Measurements from ENCODE around the gene DUSP19.
A peak's percentile ranks its signal among the peaks of the same experiment; 100 is the strongest.

DUSP19 gene

GRCh38 chr2:183124957-183125255, 46.4 kb downstream of the DUSP19 start:
- no peak for DNase-seq (ENCODE audit: low read depth, low spot score)

DNA sequence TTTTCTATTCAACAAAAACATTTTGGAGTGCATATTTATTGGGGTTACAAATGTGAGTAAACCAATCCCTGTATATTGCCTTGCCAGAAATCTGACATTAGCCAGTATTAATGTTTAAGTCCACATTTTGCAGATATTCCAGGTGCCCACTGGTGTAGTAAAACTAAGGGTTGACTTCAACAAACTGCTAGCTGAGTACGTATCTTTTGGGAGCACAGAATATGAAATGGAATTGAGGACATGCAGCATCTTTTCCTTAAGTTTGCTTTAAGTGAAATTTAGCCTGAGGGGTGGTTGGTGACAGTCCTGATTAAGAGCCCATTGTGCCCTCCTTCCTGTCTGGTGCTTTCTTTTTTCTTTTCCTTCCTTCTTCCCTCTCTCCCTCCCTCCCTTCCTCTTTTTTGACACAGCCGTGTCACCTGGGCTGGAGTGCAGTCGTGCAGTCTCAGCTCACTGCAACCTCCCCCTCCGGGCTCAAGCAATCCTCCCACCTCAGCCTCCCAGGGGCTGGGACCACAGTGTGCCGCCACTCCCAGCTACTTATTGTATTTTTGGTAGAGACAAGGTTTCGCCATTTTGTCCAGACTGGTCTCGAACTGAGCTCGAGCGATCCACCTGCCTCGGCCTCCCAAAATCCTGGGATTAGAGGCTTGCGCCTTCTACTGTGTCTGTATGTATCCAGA, 47.3 kb downstream of the DUSP19 start:
- DNase-seq (ENCODE audit: low read depth, low spot score), result peak; percentile 56

DNA sequence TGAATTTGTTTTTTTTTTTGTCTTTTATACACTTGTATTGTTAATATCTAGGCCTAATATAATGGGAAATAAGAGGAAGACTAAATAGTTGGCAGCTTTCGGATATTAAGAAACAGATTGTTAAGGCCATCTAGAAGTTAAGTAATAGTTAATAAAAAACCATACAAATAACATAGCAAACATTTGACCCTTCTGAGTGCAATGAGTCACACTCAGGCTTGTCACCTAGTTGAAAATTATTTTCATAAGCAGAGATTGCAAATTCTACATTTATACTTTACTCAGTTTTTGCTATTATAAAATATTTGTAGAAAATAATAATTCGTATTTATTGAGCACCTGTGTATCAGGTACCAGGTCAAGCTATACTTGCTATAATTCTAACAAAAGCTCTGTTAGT, 48.1 kb downstream of the DUSP19 start:
- no peak for DNase-seq (ENCODE audit: low read depth, low spot score)

GRCh38 chr2:183134016-183134415, 55.5 kb downstream of the DUSP19 start:
- no peak for DNase-seq (ENCODE audit: low read depth, low spot score)

DNA sequence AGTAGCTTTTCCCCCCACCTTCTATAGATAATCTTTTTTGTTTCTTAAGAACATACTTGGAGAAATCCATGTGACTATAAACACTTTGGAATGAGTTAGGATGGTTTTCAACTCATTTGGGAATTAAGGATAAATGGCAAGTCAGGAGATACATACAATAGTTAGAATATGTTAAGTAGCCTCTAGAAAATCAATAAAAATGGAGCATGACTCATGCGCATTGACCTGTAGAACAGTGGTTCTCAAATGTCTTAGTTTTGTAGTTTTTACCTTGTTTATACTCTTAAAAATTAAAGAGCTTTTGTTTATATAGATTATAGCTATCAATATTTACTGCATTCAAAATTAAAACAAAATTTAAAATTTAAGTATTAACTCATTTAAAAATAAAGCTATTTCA, 70.4 kb downstream of the DUSP19 start:
- no peak for DNase-seq (ENCODE audit: low read depth, low spot score)

- DNase-seq (ENCODE audit: low read depth, low spot score), result no peak
Measured at GRCh38 chr2:183149489-183149888, 70.9 kb downstream of the DUSP19 start.
